Measurements from ENCODE around the gene PZP. TPM values are rescaled to one million over a fixed set of nuclear protein-coding genes. Genes with fewer than 3 reads are reported as not detected.

PZP gene
- total and polyA plus RNA-seq, 7 donors = 0.11 to 0.25 (median 0.17) TPM

- Histone ChIP-seq H3K9me3 (no peaks in the 10 kb centered on the region), H3K36me3 (ENCODE audit: insufficient read depth in 1 of 2, low read depth in 1 of 2) (peaks cover 4 to 21% of the 10 kb centered on the region in 2 donors), H3K27me3 (ENCODE audit: insufficient read depth in 3 of 3, low read length in 2 of 3) (no peaks in the 10 kb centered on the region), H3K27ac (peak within 1 kb of the TSS; percentile 71), H3K4me3 (peak within 1 kb of the TSS; percentile 58), H3K4me1 (peaks cover 36% of the 10 kb centered on the region)
- peak; percentile 66 to 85 (median 84) for ATAC-seq
- TF ChIP-seq CTCF (IDR thresholded peaks at IDR 0.05) = no peak
- DNase-seq = no peak
- intact Hi-C loops (cut with DNase I) = loop anchor here in 1 of 2 donors (2.0 kb wide), 1 partner anchor 125 kb away; no protein-coding TSS in a partner anchor
- WGBS, 3 donors = 23 to 30% (median 28%) methylated on average over 9 of the region's 9 CpGs
Observed at GRCh38 chr12:9115731-9116559, 92.2 kb downstream of the PZP start, which contains the start of gene A2M. TSS of gene A2M (minus strand) at chr12:9115919. CDS start at chr12:9115849, 70 bp downstream.

GRCh38 chr12:9114946-9115345, 93.2 kb downstream of the PZP start:
- H3K9me3 ChIP-seq = no peaks in the 10 kb centered on the region
- H3K36me3 ChIP-seq (ENCODE audit: insufficient read depth in 1 of 2, low read depth in 1 of 2) = peaks cover 4 to 31% of the 10 kb centered on the region in 2 donors
- H3K4me1 ChIP-seq = peaks cover 33% of the 10 kb centered on the region
- ATAC-seq (peak in 2 of 4 donors; percentile 41), DNase-seq (no peak)
- H3K27ac ChIP-seq = peak overlapping the region; percentile 71
- TF ChIP-seq CTCF (IDR thresholded peaks at IDR 0.05) = no peak
- H3K27me3 ChIP-seq (ENCODE audit: insufficient read depth in 3 of 3, low read length in 2 of 3) = no peaks in the 10 kb centered on the region
- intact Hi-C loops (cut with DNase I) = loop anchor here in 1 of 2 donors (2.0 to 5.0 kb wide), 2 partner anchors 48 to 126 kb away; no protein-coding TSS in a partner anchor
- H3K4me3 ChIP-seq = peak overlapping the region; percentile 58

GRCh38 chr12:9113987-9114309, 94.2 kb downstream of the PZP start:
- Histone ChIP-seq H3K9me3 (no peaks in the 10 kb centered on the region), H3K4me3 (peak overlapping the region; percentile 58), H3K36me3 (ENCODE audit: insufficient read depth in 1 of 2, low read depth in 1 of 2) (peaks cover 4 to 41% of the 10 kb centered on the region in 2 donors), H3K4me1 (peaks cover 28% of the 10 kb centered on the region), H3K27me3 (ENCODE audit: insufficient read depth in 3 of 3, low read length in 2 of 3) (no peaks in the 10 kb centered on the region), H3K27ac (no peak overlapping the region)
- WGBS, 3 donors = 65 to 73% (median 67%) methylated on average over 1 of the region's 1 CpG
- ATAC-seq (no peak), DNase-seq (no peak)
- TF ChIP-seq CTCF (IDR thresholded peaks at IDR 0.05) = no peak
- intact Hi-C loops (cut with DNase I) = loop anchor here in 1 of 2 donors (2.0 to 5.0 kb wide), 2 partner anchors 47 to 127 kb away; no protein-coding TSS in a partner anchor

GRCh38 chr12:9113296-9113986, 94.8 kb downstream of the PZP start:
- 59 to 71% (median 64%) methylated on average over 7 of the region's 7 CpGs for WGBS, 3 donors
- intact Hi-C loops (cut with DNase I) = loop anchor here in 1 of 2 donors (5.0 kb wide), 1 partner anchor 46 kb away; no protein-coding TSS in a partner anchor
- peaks cover 26% of the 10 kb centered on the region for H3K4me1 ChIP-seq
- H3K27me3 ChIP-seq (ENCODE audit: insufficient read depth in 3 of 3, low read length in 2 of 3) = no peaks in the 10 kb centered on the region
- peak overlapping the region; percentile 58 for H3K4me3 ChIP-seq
- H3K36me3 ChIP-seq (ENCODE audit: insufficient read depth in 1 of 2, low read depth in 1 of 2) = peaks cover 4 to 46% of the 10 kb centered on the region in 2 donors
- H3K9me3 ChIP-seq = no peaks in the 10 kb centered on the region
- DNase-seq (no peak), ATAC-seq (no peak)
- no peak for TF ChIP-seq CTCF (IDR thresholded peaks at IDR 0.05)
- peak overlapping the region; percentile 25 for H3K27ac ChIP-seq

All from psoas muscle (tissue), 8 donors.